ENCODE data around the gene JPT2. TPM values are rescaled to one million over a fixed set of nuclear protein-coding genes. Genes with fewer than 3 reads are reported as not detected.

Gene JPT2
- total RNA-seq, 1 donor from 2014 or later: 48.7 TPM

GRCh38 chr16:1670866-1671265 is 7.2 kb upstream of the JPT2 start:
- Mint-ChIP-seq H3K27ac (no peak overlapping the region), H3K27me3 (no peaks in the 10 kb centered on the region), H3K4me3 (no peak overlapping the region), H3K4me1 (no peaks in the 10 kb centered on the region), H3K9me3 (no peaks in the 10 kb centered on the region), H3K36me3 (ENCODE audit: low read depth) (peaks cover 96% of the 10 kb centered on the region)
- POLR2A ChIA-PET: no interaction called here
- DNase-seq (no peak), ATAC-seq (ENCODE audit: low read depth) (no peak)
- no peak for TF ChIP-seq CTCF (IDR thresholded peaks at IDR 0.05)
- CTCF ChIA-PET: no interaction called here
- intact Hi-C loops (cut with micrococcal nuclease): no loop called here

GRCh38 chr16:1673424-1674151 is 4.5 kb upstream of the JPT2 start:
- TF ChIP-seq CTCF (IDR thresholded peaks at IDR 0.05): no peak
- POLR2A ChIA-PET: no interaction called here

GRCh38 chr16:1674306-1674705 is 3.8 kb upstream of the JPT2 start:
- no peaks in the 10 kb centered on the region for H3K27me3 Mint-ChIP-seq
- CTCF ChIA-PET: no interaction called here

More at GRCh38 chr16:1673424-1674151, 4.5 kb upstream of the JPT2 start:
- Mint-ChIP-seq H3K27ac (no peak overlapping the region), H3K36me3 (ENCODE audit: low read depth) (peaks cover 70% of the 10 kb centered on the region), H3K9me3 (no peaks in the 10 kb centered on the region), H3K4me1 (peaks cover 4% of the 10 kb centered on the region), H3K4me3 (no peak overlapping the region), H3K27me3 (no peaks in the 10 kb centered on the region)
- ATAC-seq (ENCODE audit: low read depth) (no peak), DNase-seq (no peak)
- CTCF ChIA-PET: no interaction called here
- intact Hi-C loops (cut with micrococcal nuclease): no loop called here

GRCh38 chr16:1674751-1675664 is 3.1 kb upstream of the JPT2 start:
- peaks cover 14% of the 10 kb centered on the region for H3K4me1 Mint-ChIP-seq
- CTCF ChIA-PET: no interaction called here
- H3K4me3 Mint-ChIP-seq: no peak overlapping the region
- ATAC-seq (ENCODE audit: low read depth) (no peak), DNase-seq (no peak)
- no peaks in the 10 kb centered on the region for H3K27me3 Mint-ChIP-seq
- no peaks in the 10 kb centered on the region for H3K9me3 Mint-ChIP-seq
- H3K27ac Mint-ChIP-seq: no peak overlapping the region
- POLR2A ChIA-PET: interaction anchor here (0.5 kb wide), 1 partner anchor 98 kb away, joined by 3 read pairs; the partner anchor contains the start of genes EME2 and MRPS34
- intact Hi-C loops (cut with micrococcal nuclease): no loop called here
- TF ChIP-seq CTCF (IDR thresholded peaks at IDR 0.05): no peak
- H3K36me3 Mint-ChIP-seq (ENCODE audit: low read depth): peaks cover 60% of the 10 kb centered on the region

More at GRCh38 chr16:1674306-1674705, 3.8 kb upstream of the JPT2 start:
- TF ChIP-seq CTCF (IDR thresholded peaks at IDR 0.05): no peak
- Mint-ChIP-seq H3K36me3 (ENCODE audit: low read depth) (peaks cover 67% of the 10 kb centered on the region), H3K4me3 (no peak overlapping the region), H3K27ac (no peak overlapping the region), H3K9me3 (no peaks in the 10 kb centered on the region), H3K4me1 (peaks cover 10% of the 10 kb centered on the region)
- no peak for DNase-seq
- ATAC-seq (ENCODE audit: low read depth): no peak
- POLR2A ChIA-PET: no interaction called here
- intact Hi-C loops (cut with micrococcal nuclease): no loop called here

- ChIA-PET POLR2A (interaction anchor here (0.6 to 2.7 kb wide), 4 partner anchors 29 to 312 kb away, joined by 3 to 49 read pairs (median 8); partner anchors contain the start of genes MAPK8IP3 and UQCC4), CTCF (interaction anchor here (3.4 kb wide), 1 partner anchor 29 kb away, joined by 16 read pairs; the partner anchor contains the start of gene MAPK8IP3)
- ATAC-seq (ENCODE audit: low read depth): no peak
- no peak for TF ChIP-seq CTCF (IDR thresholded peaks at IDR 0.05)
- Mint-ChIP-seq H3K4me1 (peaks cover 28% of the 10 kb centered on the region), H3K27ac (peak overlapping the region; percentile 59), H3K4me3 (peak overlapping the region; percentile 28), H3K27me3 (no peaks in the 10 kb centered on the region), H3K36me3 (ENCODE audit: low read depth) (peaks cover 55% of the 10 kb centered on the region), H3K9me3 (no peaks in the 10 kb centered on the region)
- intact Hi-C loops (cut with micrococcal nuclease): no loop called here
- DNase-seq: no peak
These were observed 1.4 kb upstream of the JPT2 start for GRCh38 chr16:1676661-1677060.
